GM23338 (cell line): ENCODE measurements around the gene RAD1. TPM values are rescaled to one million over a fixed set of nuclear protein-coding genes. Genes with fewer than 3 reads are reported as not detected.

Experiments
- ATAC-seq: fragments of 200-7000 bp; cut with Tn5 transposase; 3 replicates; pipeline ENCODE4 v1.9.1; 2020
- DNase-seq: peaks from one replicate; pipeline ENCODE4 v3.0.0-alpha.2; 2015; ENCODE audit warnings: low spot score
- H2AFZ ChIP-seq: fragments of 200-600 bp; sonication (generic); 2 replicates; pipeline ENCODE4 v1.8.0; 2016; ENCODE audit warnings: antibody characterized with exemption, mild to moderate bottlenecking, moderate library complexity
- H3F3A ChIP-seq: fragments of 200-600 bp; sonication (generic); replicated peaks from 2 replicates; pipeline ENCODE4 v1.8.0; 2017; ENCODE audit warnings: antibody characterized with exemption, mixed run types, low read depth
- H3K27ac ChIP-seq: fragments of 200-600 bp; sonication (generic); 2 replicates; pipeline ENCODE4 v1.6.1; 2016; ENCODE audit warnings: low read depth
- H3K27me3 ChIP-seq: fragments of 200-600 bp; sonication (generic); 2 replicates; pipeline ENCODE4 v1.8.0; 2016; ENCODE audit warnings: mild to moderate bottlenecking, mixed run types, moderate library complexity; ENCODE audit not compliant: insufficient read depth
- H3K36me3 ChIP-seq: fragments of 200-600 bp; sonication (generic); 2 replicates; pipeline ENCODE4 v1.8.0; 2016; ENCODE audit warnings: mild to moderate bottlenecking; ENCODE audit not compliant: insufficient read depth
- H3K4me1 ChIP-seq: fragments of 200-600 bp; sonication (generic); 2 replicates; pipeline ENCODE4 v1.8.0; 2016; ENCODE audit warnings: mild to moderate bottlenecking, moderate library complexity; ENCODE audit not compliant: insufficient read depth
- H3K4me2 ChIP-seq: fragments of 200-600 bp; sonication (generic); 2 replicates; pipeline ENCODE4 v1.7.1; 2017; ENCODE audit warnings: mixed run types
- H3K4me3 ChIP-seq: fragments of 200-600 bp; sonication (generic); 2 replicates; pipeline ENCODE4 v1.6.1; 2016; ENCODE audit warnings: mixed run types
- H3K79me2 ChIP-seq: fragments of 200-600 bp; sonication (generic); replicated peaks from 2 replicates; pipeline ENCODE4 v1.8.0; 2017; ENCODE audit warnings: mild to moderate bottlenecking; ENCODE audit not compliant: insufficient read depth
- H3K9me2 ChIP-seq: fragments of 200-600 bp; sonication (generic); 2 replicates; pipeline ENCODE4 v1.8.0; 2017; ENCODE audit not compliant: insufficient read depth
- H4K20me1 ChIP-seq: fragments of 200-600 bp; sonication (generic); replicated peaks from 2 replicates; pipeline ENCODE4 v1.8.0; 2017; ENCODE audit warnings: mild to moderate bottlenecking; ENCODE audit not compliant: insufficient read depth
- H3K27ac Mint-ChIP-seq: 2 replicates; pipeline ENCODE4 v1.8.0; 2020; ENCODE audit warnings: inconsistent platforms, mild to moderate bottlenecking, moderate library complexity, mixed read lengths
- H3K27me3 Mint-ChIP-seq: 3 replicates; pipeline ENCODE4 v1.8.0; 2022; ENCODE audit warnings: low read depth, mild to moderate bottlenecking, moderate library complexity, mixed read lengths, inconsistent platforms; ENCODE audit not compliant: insufficient read depth, poor library complexity
- H3K36me3 Mint-ChIP-seq: 3 replicates; pipeline ENCODE4 v1.8.0; 2021; ENCODE audit warnings: low read depth, mild to moderate bottlenecking, inconsistent platforms, moderate library complexity, mixed read lengths
- H3K4me1 Mint-ChIP-seq: 3 replicates; pipeline ENCODE4 v1.8.0; 2020; ENCODE audit warnings: mild to moderate bottlenecking, inconsistent platforms, mixed read lengths
- H3K4me3 Mint-ChIP-seq: 3 replicates; pipeline ENCODE4 v1.8.0; 2021; ENCODE audit warnings: moderate library complexity, mild to moderate bottlenecking, inconsistent platforms, mixed read lengths
- H3K9me3 Mint-ChIP-seq: 3 replicates; pipeline ENCODE4 v1.8.0; 2020; ENCODE audit warnings: moderate library complexity, mild to moderate bottlenecking, inconsistent platforms, mixed read lengths
- EZH2 ChIP-seq: fragments of 200-600 bp; sonication (generic); IDR thresholded peaks from one replicate; pipeline ENCODE4 v1.8.0; 2017; ENCODE audit warnings: antibody characterized with exemption, mild to moderate bottlenecking, low read depth; ENCODE audit not compliant: unreplicated experiment
- JUNB ChIP-seq: IDR thresholded peaks from one replicate; pipeline ENCODE4 v1.6.1; 2016; ENCODE audit warnings: antibody characterized with exemption; ENCODE audit not compliant: unreplicated experiment
- NANOG ChIP-seq: IDR thresholded peaks from 2 replicates; pipeline ENCODE4 v1.6.1; 2016; ENCODE audit warnings: antibody characterized with exemption, borderline replicate concordance
- POLR2AphosphoS5 ChIP-seq: IDR thresholded peaks from 2 replicates; pipeline ENCODE4 v1.6.1; 2016; ENCODE audit warnings: antibody characterized with exemption, low read depth
- STAT1 ChIP-seq: IDR thresholded peaks from one replicate; pipeline ENCODE4 v1.6.1; 2016; ENCODE audit warnings: antibody characterized with exemption; ENCODE audit not compliant: unreplicated experiment
- ZNF331 ChIP-seq: fragments of 250-450 bp; sonication (Bioruptor Pico); IDR thresholded peaks from 2 replicates; pipeline ENCODE4 v1.5.0; 2020; ENCODE audit warnings: low read depth, mild to moderate bottlenecking, moderate library complexity
- polyA plus RNA-seq: library from polyadenylated mRNA; unstranded; fragments of >200 nt; fragmentation: Nextera tagmentation; extraction: Ambion mirVana; gene quantifications from 2 replicates; pipeline ENCODE4 v1.2.1, GENCODE V29; 2016
- total RNA-seq: library from RNA; depleted of rRNA; stranded (reverse); fragments of >200 nt; shearing (Covaris generic); gene quantifications from 2 replicates; pipeline ENCODE4 v1.2.3, GENCODE V29; 2014
- TF ChIP-seq, protein P1 (sequence below): fragments of 250-450 bp; sonication (Bioruptor Pico); IDR thresholded peaks from 2 replicates; pipeline ENCODE4 v1.5.0; 2020; ENCODE audit warnings: mild to moderate bottlenecking, moderate library complexity
- TF ChIP-seq, protein P2 (sequence below): IDR thresholded peaks from one replicate; pipeline ENCODE4 v1.6.1; 2018; ENCODE audit warnings: antibody characterized with exemption; ENCODE audit not compliant: unreplicated experiment
- TF ChIP-seq, protein P3 (sequence below), 2 experiments: fragments of 200-600 bp in 1 of 2; sonication (generic) in 1 of 2; conservative IDR thresholded peaks; 2 replicates each; pipeline versions ENCODE4 v1.5.1 to v1.6.1; 2016 to 2017; ENCODE audit warnings: antibody characterized with exemption in 2 of 2, low read depth in 2 of 2, mild to moderate bottlenecking in 2 of 2, moderate library complexity in 1 of 2

Gene RAD1
- total and polyA plus RNA-seq, 2 experiments from 2014 or later = 39.3 to 40.9 TPM

DNA sequence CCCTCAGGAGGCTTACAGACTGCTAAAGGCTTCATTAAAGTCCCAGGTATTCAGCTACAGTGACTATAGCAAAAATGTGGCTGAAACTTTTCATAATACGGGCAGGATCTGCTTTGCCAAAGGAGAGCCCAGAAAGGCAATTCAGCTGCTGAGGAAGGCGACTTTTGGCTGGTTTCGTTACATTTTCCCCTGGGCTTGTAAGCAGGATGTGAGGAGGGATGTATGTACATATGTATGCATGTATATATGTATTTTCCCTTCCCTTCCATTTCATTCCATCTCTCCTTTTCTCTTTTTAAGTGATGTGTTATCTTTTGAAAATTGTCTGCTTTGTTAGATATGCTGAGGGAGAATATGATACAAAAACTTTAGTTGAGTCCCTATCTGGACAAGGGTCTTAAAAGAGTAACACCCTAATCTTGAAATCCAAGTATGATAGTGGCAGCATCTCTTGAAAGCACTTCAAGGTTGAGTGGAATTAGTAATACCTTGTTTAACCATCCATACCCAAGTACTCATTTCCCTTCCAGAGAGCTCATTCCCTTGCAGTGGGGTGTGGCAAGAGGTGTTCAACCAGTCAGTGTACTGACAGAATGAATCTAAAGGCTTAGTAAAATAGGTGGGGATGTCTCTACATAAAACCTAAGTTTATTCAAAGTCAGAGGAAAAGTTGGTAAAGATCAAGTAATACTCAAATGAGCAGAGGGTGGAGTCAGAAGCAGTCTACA is 28.7 kb downstream of the RAD1 start:
- no peaks in the 10 kb centered on the region for H3K36me3 ChIP-seq
- H3K4me2 ChIP-seq = no peak overlapping the region
- no peak overlapping the region for H3K4me3 ChIP-seq
- DNase-seq (no peak), ATAC-seq (no peak)
- no peak overlapping the region for H3K27ac Mint-ChIP-seq
- no peaks in the 10 kb centered on the region for H3K27me3 ChIP-seq
- no peaks in the 10 kb centered on the region for H3F3A ChIP-seq
- no peak overlapping the region for H2AFZ ChIP-seq
- H4K20me1 ChIP-seq = no peaks in the 10 kb centered on the region
- no peaks in the 10 kb centered on the region for H3K9me2 ChIP-seq
- H3K4me1 ChIP-seq = no peaks in the 10 kb centered on the region
- no peak overlapping the region for H3K27ac ChIP-seq
- no peak overlapping the region for H3K4me3 Mint-ChIP-seq
- H3K27me3 Mint-ChIP-seq = no peaks in the 10 kb centered on the region
- H3K36me3 Mint-ChIP-seq = no peaks in the 10 kb centered on the region
- H3K9me3 Mint-ChIP-seq = no peaks in the 10 kb centered on the region
- H3K79me2 ChIP-seq = no peaks in the 10 kb centered on the region
- no peak for TF ChIP-seq JUNB
- no peak for TF ChIP-seq STAT1
- no peak for TF ChIP-seq EZH2
- no peak for TF ChIP-seq NANOG
- TF ChIP-seq, protein P1, sequence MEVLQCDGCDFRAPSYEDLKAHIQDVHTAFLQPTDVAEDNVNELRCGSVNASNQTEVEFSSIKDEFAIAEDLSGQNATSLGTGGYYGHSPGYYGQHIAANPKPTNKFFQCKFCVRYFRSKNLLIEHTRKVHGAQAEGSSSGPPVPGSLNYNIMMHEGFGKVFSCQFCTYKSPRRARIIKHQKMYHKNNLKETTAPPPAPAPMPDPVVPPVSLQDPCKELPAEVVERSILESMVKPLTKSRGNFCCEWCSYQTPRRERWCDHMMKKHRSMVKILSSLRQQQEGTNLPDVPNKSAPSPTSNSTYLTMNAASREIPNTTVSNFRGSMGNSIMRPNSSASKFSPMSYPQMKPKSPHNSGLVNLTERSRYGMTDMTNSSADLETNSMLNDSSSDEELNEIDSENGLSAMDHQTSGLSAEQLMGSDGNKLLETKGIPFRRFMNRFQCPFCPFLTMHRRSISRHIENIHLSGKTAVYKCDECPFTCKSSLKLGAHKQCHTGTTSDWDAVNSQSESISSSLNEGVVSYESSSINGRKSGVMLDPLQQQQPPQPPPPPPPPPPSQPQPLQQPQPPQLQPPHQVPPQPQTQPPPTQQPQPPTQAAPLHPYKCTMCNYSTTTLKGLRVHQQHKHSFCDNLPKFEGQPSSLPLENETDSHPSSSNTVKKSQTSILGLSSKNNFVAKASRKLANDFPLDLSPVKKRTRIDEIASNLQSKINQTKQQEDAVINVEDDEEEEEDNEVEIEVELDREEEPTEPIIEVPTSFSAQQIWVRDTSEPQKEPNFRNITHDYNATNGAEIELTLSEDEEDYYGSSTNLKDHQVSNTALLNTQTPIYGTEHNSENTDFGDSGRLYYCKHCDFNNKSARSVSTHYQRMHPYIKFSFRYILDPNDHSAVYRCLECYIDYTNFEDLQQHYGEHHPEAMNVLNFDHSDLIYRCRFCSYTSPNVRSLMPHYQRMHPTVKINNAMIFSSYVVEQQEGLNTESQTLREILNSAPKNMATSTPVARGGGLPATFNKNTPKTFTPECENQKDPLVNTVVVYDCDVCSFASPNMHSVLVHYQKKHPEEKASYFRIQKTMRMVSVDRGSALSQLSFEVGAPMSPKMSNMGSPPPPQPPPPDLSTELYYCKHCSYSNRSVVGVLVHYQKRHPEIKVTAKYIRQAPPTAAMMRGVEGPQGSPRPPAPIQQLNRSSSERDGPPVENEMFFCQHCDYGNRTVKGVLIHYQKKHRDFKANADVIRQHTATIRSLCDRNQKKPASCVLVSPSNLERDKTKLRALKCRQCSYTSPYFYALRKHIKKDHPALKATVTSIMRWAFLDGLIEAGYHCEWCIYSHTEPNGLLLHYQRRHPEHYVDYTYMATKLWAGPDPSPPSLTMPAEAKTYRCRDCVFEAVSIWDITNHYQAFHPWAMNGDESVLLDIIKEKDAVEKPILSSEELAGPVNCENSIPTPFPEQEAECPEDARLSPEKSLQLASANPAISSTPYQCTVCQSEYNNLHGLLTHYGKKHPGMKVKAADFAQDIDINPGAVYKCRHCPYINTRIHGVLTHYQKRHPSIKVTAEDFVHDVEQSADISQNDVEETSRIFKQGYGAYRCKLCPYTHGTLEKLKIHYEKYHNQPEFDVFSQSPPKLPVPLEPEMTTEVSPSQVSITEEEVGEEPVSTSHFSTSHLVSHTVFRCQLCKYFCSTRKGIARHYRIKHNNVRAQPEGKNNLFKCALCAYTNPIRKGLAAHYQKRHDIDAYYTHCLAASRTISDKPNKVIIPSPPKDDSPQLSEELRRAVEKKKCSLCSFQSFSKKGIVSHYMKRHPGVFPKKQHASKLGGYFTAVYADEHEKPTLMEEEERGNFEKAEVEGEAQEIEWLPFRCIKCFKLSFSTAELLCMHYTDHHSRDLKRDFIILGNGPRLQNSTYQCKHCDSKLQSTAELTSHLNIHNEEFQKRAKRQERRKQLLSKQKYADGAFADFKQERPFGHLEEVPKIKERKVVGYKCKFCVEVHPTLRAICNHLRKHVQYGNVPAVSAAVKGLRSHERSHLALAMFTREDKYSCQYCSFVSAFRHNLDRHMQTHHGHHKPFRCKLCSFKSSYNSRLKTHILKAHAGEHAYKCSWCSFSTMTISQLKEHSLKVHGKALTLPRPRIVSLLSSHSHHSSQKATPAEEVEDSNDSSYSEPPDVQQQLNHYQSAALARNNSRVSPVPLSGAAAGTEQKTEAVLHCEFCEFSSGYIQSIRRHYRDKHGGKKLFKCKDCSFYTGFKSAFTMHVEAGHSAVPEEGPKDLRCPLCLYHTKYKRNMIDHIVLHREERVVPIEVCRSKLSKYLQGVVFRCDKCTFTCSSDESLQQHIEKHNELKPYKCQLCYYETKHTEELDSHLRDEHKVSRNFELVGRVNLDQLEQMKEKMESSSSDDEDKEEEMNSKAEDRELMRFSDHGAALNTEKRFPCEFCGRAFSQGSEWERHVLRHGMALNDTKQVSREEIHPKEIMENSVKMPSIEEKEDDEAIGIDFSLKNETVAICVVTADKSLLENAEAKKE (CRISPR knock-in tag) = no peak
- peaks cover 3% of the 10 kb centered on the region; the same call in 1 of the 3 replicates for H3K4me1 Mint-ChIP-seq

DNA sequence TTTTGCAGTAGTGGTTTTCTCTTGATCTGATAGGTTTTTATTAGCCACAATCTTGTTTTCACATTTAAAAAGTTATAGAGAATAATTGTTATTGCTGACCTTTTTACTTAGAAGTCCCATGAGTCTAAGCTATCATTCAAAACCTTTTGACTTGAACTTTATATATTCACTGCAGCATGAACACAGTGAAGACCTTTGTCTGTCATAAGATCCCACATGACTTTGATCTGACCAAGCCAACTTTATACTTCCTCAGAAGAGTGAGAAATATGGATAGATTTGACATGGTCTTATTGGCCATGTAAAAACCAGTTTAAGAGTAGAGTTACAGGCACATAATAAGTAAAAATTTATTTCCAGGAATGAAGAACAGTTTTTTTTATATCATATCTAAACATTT is 34.1 kb downstream of the RAD1 start:
- 0 out of 3 replicates have a peak, but pooled peaks cover 3% of the 10 kb centered on the region for H3K4me1 Mint-ChIP-seq
- no peaks in the 10 kb centered on the region for H3K79me2 ChIP-seq
- H3K27me3 Mint-ChIP-seq = no peaks in the 10 kb centered on the region
- ATAC-seq = no peak
- no peak overlapping the region for H3K4me2 ChIP-seq
- no peak for DNase-seq
- H3K36me3 ChIP-seq = no peaks in the 10 kb centered on the region
- H3K4me3 Mint-ChIP-seq = no peak overlapping the region
- H3K27ac ChIP-seq = no peak overlapping the region
- 0 out of 2 replicates have a peak, but pooled peaks cover 6% of the 10 kb centered on the region for H3K9me2 ChIP-seq
- no peaks in the 10 kb centered on the region for H3K4me1 ChIP-seq
- H3K36me3 Mint-ChIP-seq = peaks cover 14% of the 10 kb centered on the region; the same call in 2 of the 3 replicates
- no peak overlapping the region for H3K4me3 ChIP-seq
- no peaks in the 10 kb centered on the region for H4K20me1 ChIP-seq
- H3K27ac Mint-ChIP-seq = no peak overlapping the region
- TF ChIP-seq POLR2AphosphoS5 (no peak), ZNF331 (no peak), STAT1 (no peak)
- TF ChIP-seq, protein P2, sequence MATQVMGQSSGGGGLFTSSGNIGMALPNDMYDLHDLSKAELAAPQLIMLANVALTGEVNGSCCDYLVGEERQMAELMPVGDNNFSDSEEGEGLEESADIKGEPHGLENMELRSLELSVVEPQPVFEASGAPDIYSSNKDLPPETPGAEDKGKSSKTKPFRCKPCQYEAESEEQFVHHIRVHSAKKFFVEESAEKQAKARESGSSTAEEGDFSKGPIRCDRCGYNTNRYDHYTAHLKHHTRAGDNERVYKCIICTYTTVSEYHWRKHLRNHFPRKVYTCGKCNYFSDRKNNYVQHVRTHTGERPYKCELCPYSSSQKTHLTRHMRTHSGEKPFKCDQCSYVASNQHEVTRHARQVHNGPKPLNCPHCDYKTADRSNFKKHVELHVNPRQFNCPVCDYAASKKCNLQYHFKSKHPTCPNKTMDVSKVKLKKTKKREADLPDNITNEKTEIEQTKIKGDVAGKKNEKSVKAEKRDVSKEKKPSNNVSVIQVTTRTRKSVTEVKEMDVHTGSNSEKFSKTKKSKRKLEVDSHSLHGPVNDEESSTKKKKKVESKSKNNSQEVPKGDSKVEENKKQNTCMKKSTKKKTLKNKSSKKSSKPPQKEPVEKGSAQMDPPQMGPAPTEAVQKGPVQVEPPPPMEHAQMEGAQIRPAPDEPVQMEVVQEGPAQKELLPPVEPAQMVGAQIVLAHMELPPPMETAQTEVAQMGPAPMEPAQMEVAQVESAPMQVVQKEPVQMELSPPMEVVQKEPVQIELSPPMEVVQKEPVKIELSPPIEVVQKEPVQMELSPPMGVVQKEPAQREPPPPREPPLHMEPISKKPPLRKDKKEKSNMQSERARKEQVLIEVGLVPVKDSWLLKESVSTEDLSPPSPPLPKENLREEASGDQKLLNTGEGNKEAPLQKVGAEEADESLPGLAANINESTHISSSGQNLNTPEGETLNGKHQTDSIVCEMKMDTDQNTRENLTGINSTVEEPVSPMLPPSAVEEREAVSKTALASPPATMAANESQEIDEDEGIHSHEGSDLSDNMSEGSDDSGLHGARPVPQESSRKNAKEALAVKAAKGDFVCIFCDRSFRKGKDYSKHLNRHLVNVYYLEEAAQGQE = no peak
- TF ChIP-seq, protein P3, sequence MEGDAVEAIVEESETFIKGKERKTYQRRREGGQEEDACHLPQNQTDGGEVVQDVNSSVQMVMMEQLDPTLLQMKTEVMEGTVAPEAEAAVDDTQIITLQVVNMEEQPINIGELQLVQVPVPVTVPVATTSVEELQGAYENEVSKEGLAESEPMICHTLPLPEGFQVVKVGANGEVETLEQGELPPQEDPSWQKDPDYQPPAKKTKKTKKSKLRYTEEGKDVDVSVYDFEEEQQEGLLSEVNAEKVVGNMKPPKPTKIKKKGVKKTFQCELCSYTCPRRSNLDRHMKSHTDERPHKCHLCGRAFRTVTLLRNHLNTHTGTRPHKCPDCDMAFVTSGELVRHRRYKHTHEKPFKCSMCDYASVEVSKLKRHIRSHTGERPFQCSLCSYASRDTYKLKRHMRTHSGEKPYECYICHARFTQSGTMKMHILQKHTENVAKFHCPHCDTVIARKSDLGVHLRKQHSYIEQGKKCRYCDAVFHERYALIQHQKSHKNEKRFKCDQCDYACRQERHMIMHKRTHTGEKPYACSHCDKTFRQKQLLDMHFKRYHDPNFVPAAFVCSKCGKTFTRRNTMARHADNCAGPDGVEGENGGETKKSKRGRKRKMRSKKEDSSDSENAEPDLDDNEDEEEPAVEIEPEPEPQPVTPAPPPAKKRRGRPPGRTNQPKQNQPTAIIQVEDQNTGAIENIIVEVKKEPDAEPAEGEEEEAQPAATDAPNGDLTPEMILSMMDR (conservative IDR thresholded peaks at IDR 0.05; ENCODE audit: low read depth in 2 of 2) = no peak
- H3F3A ChIP-seq = no peaks in the 10 kb centered on the region
- no peaks in the 10 kb centered on the region for H3K27me3 ChIP-seq
- no peak overlapping the region for H2AFZ ChIP-seq
- peaks cover 16% of the 10 kb centered on the region for H3K9me3 Mint-ChIP-seq
